Measurements from ENCODE around the gene REX1BD. TPM values are rescaled to one million over a fixed set of nuclear protein-coding genes. Genes with fewer than 3 reads are reported as not detected.

The REX1BD gene

DNA sequence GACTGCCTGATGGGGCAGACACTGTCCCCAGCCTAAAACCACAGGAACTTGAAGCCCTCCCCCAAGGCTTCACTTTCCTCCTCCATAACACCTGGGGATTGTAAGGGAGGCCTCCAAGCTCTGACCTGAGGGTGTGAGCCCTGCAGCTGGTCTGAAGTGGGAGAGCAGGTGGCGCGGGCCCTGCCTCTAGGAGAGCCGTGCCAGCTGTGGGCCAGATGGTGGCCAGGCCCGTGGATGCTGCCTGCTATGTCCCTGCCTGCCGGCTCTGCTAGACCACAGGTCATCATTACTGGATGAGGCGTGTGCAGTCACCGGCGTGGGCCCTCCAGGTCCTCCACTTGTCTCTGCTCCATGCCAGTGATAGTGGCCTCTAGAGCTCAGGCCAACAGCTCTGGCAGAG, 44.7 kb downstream of the REX1BD start:
- no peak overlapping the region for H3K9ac ChIP-seq (ENCODE audit: low read depth, low read length)
- no peaks in the 10 kb centered on the region for H3K36me3 ChIP-seq (ENCODE audit: insufficient read depth, low read length)
- H3K4me1 ChIP-seq (ENCODE audit: control insufficient read depth, insufficient read depth, low read length), result peaks cover 9% of the 10 kb centered on the region
- H3K4me3 ChIP-seq (ENCODE audit: low read length), result no peak overlapping the region
- no peaks in the 10 kb centered on the region for H3K9me3 ChIP-seq (replicated peaks; ENCODE audit: low read length)
- H3K4me2 ChIP-seq (ENCODE audit: low read length), result no peak overlapping the region
- no peaks in the 10 kb centered on the region for H3K27me3 ChIP-seq (ENCODE audit: control insufficient read depth, insufficient read depth, low read length)

DNA sequence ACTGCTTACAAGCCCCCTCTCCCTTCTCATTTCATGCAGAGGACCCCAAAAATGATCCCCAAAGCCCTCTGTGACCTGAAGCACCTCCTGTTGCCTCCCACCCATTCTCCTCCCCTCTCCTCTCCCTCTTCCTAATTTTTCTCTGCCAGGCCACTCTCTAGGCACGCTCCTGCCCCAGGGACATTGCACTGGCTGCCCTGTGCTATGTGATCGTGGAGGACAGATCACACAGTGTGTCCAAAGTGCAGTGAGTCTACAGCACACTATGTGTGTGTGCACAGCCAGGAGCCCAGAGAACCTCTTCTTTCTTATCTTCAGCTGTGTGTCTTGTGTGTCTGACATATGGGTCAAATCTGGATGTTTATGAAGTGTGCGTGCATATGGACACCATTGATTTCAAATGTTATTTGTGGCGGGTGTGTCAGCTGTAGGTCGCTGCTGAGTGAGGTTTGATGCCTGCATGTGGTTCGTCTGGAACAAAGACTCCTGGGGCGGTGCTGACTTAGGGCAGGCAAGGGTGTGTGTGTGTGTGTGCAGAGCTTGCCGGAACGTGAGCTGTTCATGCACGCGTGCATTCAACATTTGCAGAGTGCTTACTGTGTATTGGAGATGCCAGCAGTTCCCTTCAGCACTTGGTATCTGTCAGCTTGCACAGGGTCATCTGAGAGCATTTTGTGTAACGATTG, 46.2 kb downstream of the REX1BD start:
- Histone ChIP-seq H3K4me1 (ENCODE audit: control insufficient read depth, insufficient read depth, low read length) (peaks cover 4% of the 10 kb centered on the region), H3K4me3 (ENCODE audit: low read length) (no peak overlapping the region), H3K4me2 (ENCODE audit: low read length) (no peak overlapping the region), H3K9me3 (replicated peaks; ENCODE audit: low read length) (no peaks in the 10 kb centered on the region), H3K9ac (ENCODE audit: low read depth, low read length) (no peak overlapping the region), H3K27me3 (ENCODE audit: control insufficient read depth, insufficient read depth, low read length) (no peaks in the 10 kb centered on the region), H3K36me3 (ENCODE audit: insufficient read depth, low read length) (no peaks in the 10 kb centered on the region)

GRCh38 chr19:18635831-18636182, 47.2 kb downstream of the REX1BD start:
- Histone ChIP-seq H3K4me3 (ENCODE audit: low read length) (no peak overlapping the region), H3K27me3 (ENCODE audit: control insufficient read depth, insufficient read depth, low read length) (no peaks in the 10 kb centered on the region), H3K9me3 (replicated peaks; ENCODE audit: low read length) (no peaks in the 10 kb centered on the region), H3K4me2 (ENCODE audit: low read length) (no peak overlapping the region), H3K9ac (ENCODE audit: low read depth, low read length) (no peak overlapping the region), H3K4me1 (ENCODE audit: control insufficient read depth, insufficient read depth, low read length) (no peaks in the 10 kb centered on the region), H3K36me3 (ENCODE audit: insufficient read depth, low read length) (no peaks in the 10 kb centered on the region)

DNA sequence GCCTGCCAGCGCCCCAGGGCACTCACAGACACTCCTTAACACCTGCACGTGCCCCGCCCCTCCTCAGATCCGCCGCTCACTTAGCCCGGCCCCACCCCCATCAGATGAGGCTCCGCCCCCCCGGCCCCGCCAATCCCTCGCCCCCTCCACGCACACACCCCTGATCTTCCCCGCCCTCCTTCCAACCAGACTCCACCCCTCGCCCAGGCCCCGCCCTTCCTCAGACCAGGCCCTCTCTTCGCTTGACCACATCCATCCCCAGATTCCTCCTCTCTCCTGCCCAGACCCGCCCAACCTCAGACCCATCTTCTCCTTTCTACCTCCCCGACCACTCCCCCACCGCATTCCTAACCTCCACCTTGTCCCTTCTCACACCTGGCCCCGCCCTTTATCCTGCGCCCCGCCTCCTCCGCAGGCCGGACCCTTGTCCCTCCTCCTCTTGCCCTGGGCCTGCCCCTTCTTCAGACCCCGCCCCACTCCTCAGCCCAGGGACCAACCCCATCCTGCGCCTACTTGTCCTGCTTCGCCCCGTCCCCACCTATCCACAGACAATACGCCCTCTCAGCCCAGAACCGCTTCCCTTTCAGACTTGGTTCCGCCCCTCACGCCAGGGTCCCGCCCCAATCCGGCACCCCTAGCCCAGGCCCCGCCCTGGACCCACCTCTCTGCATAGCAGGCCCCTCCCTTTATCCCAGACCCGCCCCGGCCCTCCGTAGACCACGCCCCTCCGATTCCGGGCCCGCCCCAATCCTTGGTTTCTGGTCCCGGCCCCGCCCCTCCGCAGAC, 47.8 kb downstream of the REX1BD start:
- no peaks in the 10 kb centered on the region for H3K9me3 ChIP-seq (replicated peaks; ENCODE audit: low read length)
- H3K9ac ChIP-seq (ENCODE audit: low read depth, low read length), result peak overlapping the region; percentile 21
- peak overlapping the region; percentile 89 for H3K4me3 ChIP-seq (ENCODE audit: low read length)

GRCh38 chr19:18636969-18637629, 48.5 kb downstream of the REX1BD start, which contains the start of gene KLHL26:
Gene KLHL26 (plus strand): TSS chr19:18637028. CDS start chr19:18637055, 27 bp downstream.
- H3K4me3 ChIP-seq (ENCODE audit: low read length), result peak within 1 kb of the TSS; percentile 89

More for the DNA sequence above, 47.8 kb downstream of the REX1BD start:
- Histone ChIP-seq H3K27me3 (ENCODE audit: control insufficient read depth, insufficient read depth, low read length) (no peaks in the 10 kb centered on the region), H3K36me3 (ENCODE audit: insufficient read depth, low read length) (no peaks in the 10 kb centered on the region), H3K4me1 (ENCODE audit: control insufficient read depth, insufficient read depth, low read length) (no peaks in the 10 kb centered on the region), H3K4me2 (ENCODE audit: low read length) (peak overlapping the region; percentile 85)

GRCh38 chr19:18637673-18638630, 49.4 kb downstream of the REX1BD start:
- Histone ChIP-seq H3K4me3 (ENCODE audit: low read length) (peak overlapping the region; percentile 89), H3K4me1 (ENCODE audit: control insufficient read depth, insufficient read depth, low read length) (no peaks in the 10 kb centered on the region), H3K36me3 (ENCODE audit: insufficient read depth, low read length) (no peaks in the 10 kb centered on the region)

More at GRCh38 chr19:18636969-18637629, 48.5 kb downstream of the REX1BD start, which contains the start of gene KLHL26:
- H3K4me1 ChIP-seq (ENCODE audit: control insufficient read depth, insufficient read depth, low read length), result no peaks in the 10 kb centered on the region
- no peaks in the 10 kb centered on the region for H3K9me3 ChIP-seq (replicated peaks; ENCODE audit: low read length)
- H3K9ac ChIP-seq (ENCODE audit: low read depth, low read length), result peak within 1 kb of the TSS; percentile 90
- peak within 1 kb of the TSS; percentile 90 for H3K4me2 ChIP-seq (ENCODE audit: low read length)
- H3K27me3 ChIP-seq (ENCODE audit: control insufficient read depth, insufficient read depth, low read length), result no peaks in the 10 kb centered on the region
- H3K36me3 ChIP-seq (ENCODE audit: insufficient read depth, low read length), result no peaks in the 10 kb centered on the region

GRCh38 chr19:18639706-18640243, 51.2 kb downstream of the REX1BD start:
- peaks cover 6% of the 10 kb centered on the region for H3K4me1 ChIP-seq (ENCODE audit: control insufficient read depth, insufficient read depth, low read length)
- H3K9me3 ChIP-seq (replicated peaks; ENCODE audit: low read length), result peaks cover 6% of the 10 kb centered on the region
- no peak overlapping the region for H3K4me3 ChIP-seq (ENCODE audit: low read length)
- no peak overlapping the region for H3K4me2 ChIP-seq (ENCODE audit: low read length)
- H3K9ac ChIP-seq (ENCODE audit: low read depth, low read length), result no peak overlapping the region
- no peaks in the 10 kb centered on the region for H3K36me3 ChIP-seq (ENCODE audit: insufficient read depth, low read length)
- H3K27me3 ChIP-seq (ENCODE audit: control insufficient read depth, insufficient read depth, low read length), result no peaks in the 10 kb centered on the region

More at GRCh38 chr19:18637673-18638630, 49.4 kb downstream of the REX1BD start:
- Histone ChIP-seq H3K9me3 (replicated peaks; ENCODE audit: low read length) (no peaks in the 10 kb centered on the region), H3K4me2 (ENCODE audit: low read length) (peak overlapping the region; percentile 90), H3K27me3 (ENCODE audit: control insufficient read depth, insufficient read depth, low read length) (no peaks in the 10 kb centered on the region), H3K9ac (ENCODE audit: low read depth, low read length) (no peak overlapping the region)

Small RNA genes lying within 50 kb of the gene (small RNA-seq; reads per million reads assigned to genes)
- not detected for gene RN7SL155P

Data from skeletal muscle satellite cell (primary cell).